Erythroblast (primary cell): ENCODE measurements around the gene MRPL53.

Experiments
- GATA1 ChIP-seq: IDR thresholded peaks from 2 replicates; pipeline ENCODE4 v1.6.1; 2011; ENCODE audit warnings: low read depth, mild to moderate bottlenecking, control low read depth, low read length, moderate library complexity
- POLR2A ChIP-seq: IDR thresholded peaks from 2 replicates; pipeline ENCODE4 v1.6.1; 2011; ENCODE audit warnings: mild to moderate bottlenecking, low read length

GRCh38 chr2:74427551-74427950, 44.9 kb downstream of the MRPL53 start:
- TF ChIP-seq POLR2A (no peak), GATA1 (no peak)
